ENCODE results near the gene IMMP2L. TPM values are rescaled to one million over a fixed set of nuclear protein-coding genes. Genes with fewer than 3 reads are reported as not detected.

Gene IMMP2L
- total RNA-seq, 1 donor from 2014 or later: 21.5 TPM

- Histone ChIP-seq H4K20me1 (ENCODE audit: low read depth) (no peaks in the 10 kb centered on the region), H3K79me2 (ENCODE audit: low read depth) (no peaks in the 10 kb centered on the region), H3K4me2 (no peak overlapping the region), H2AFZ (replicated peaks) (no peak overlapping the region), H3K9me3 (ENCODE audit: low read depth) (no peaks in the 10 kb centered on the region), H3K27ac (no peak overlapping the region), H3K36me3 (no peaks in the 10 kb centered on the region), H3K4me3 (no peak overlapping the region), H3K9ac (no peak overlapping the region), H3K27me3 (no peaks in the 10 kb centered on the region), H3K4me1 (no peaks in the 10 kb centered on the region), H3F3A (ENCODE audit: low read depth) (no peaks in the 10 kb centered on the region)
- no peak for DNase-seq (ENCODE audit: low spot score)
- no peaks in the 10 kb centered on the region for H3K9me3 Mint-ChIP-seq
- no peaks in the 10 kb centered on the region for H3K36me3 Mint-ChIP-seq
- peaks cover 2% of the 10 kb centered on the region for H3K27me3 Mint-ChIP-seq (ENCODE audit: insufficient read depth, low read depth)
- no peak overlapping the region for H3K4me3 Mint-ChIP-seq
- TF ChIP-seq, protein P1, sequence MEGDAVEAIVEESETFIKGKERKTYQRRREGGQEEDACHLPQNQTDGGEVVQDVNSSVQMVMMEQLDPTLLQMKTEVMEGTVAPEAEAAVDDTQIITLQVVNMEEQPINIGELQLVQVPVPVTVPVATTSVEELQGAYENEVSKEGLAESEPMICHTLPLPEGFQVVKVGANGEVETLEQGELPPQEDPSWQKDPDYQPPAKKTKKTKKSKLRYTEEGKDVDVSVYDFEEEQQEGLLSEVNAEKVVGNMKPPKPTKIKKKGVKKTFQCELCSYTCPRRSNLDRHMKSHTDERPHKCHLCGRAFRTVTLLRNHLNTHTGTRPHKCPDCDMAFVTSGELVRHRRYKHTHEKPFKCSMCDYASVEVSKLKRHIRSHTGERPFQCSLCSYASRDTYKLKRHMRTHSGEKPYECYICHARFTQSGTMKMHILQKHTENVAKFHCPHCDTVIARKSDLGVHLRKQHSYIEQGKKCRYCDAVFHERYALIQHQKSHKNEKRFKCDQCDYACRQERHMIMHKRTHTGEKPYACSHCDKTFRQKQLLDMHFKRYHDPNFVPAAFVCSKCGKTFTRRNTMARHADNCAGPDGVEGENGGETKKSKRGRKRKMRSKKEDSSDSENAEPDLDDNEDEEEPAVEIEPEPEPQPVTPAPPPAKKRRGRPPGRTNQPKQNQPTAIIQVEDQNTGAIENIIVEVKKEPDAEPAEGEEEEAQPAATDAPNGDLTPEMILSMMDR (IDR thresholded peaks at IDR 0.05): no peak
- TF ChIP-seq EZH2 (IDR thresholded peaks at IDR 0.05): no peak
- TF ChIP-seq EZH2phosphoT487 (IDR thresholded peaks at IDR 0.05): no peak
- H3K4me1 Mint-ChIP-seq: peaks cover 3% of the 10 kb centered on the region
- no peak overlapping the region for H3K27ac Mint-ChIP-seq
Observed at GRCh38 chr7:110771717-110772116, 790.6 kb downstream of the IMMP2L start.

DNA sequence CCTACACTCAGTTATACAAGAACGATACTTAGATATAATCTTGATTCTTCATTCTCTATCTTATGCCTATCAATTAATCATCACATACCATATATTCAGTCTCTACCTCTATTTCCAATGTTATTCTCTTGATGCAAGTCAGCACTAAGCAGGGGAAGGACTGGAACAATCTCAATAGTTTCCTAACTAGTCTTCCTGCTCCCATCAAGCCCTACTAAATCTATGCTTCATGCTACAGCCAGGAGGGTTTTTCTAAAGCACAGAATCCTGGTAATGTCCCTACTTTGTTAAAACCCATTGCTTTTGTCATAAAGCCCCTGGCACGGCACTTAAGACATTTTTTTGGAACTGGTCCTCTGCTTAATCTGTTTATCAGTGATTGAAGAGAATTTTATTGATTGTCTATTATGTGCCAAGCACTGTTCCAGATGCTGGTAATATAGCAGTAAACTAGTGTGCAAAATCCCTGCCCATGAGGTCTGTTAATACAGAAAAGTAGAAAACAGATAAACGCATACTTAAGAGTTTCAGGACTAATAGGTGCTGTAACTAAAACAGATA lies 794.7 kb downstream of the IMMP2L start:
- H3K27me3 Mint-ChIP-seq (ENCODE audit: insufficient read depth, low read depth): peaks cover 2% of the 10 kb centered on the region
- no peaks in the 10 kb centered on the region for H3K36me3 Mint-ChIP-seq
- Histone ChIP-seq H3K36me3 (no peaks in the 10 kb centered on the region), H2AFZ (replicated peaks) (no peak overlapping the region), H3K4me3 (no peak overlapping the region), H3K4me1 (no peaks in the 10 kb centered on the region), H3K9ac (no peak overlapping the region), H3K27ac (no peak overlapping the region), H3F3A (ENCODE audit: low read depth) (no peaks in the 10 kb centered on the region), H3K4me2 (no peak overlapping the region), H3K9me3 (ENCODE audit: low read depth) (no peaks in the 10 kb centered on the region), H4K20me1 (ENCODE audit: low read depth) (no peaks in the 10 kb centered on the region), H3K79me2 (ENCODE audit: low read depth) (no peaks in the 10 kb centered on the region), H3K27me3 (no peaks in the 10 kb centered on the region)
- peaks cover 6% of the 10 kb centered on the region for H3K4me1 Mint-ChIP-seq
- H3K4me3 Mint-ChIP-seq: no peak overlapping the region
- TF ChIP-seq, protein P1 (IDR thresholded peaks at IDR 0.05): no peak
- TF ChIP-seq EZH2phosphoT487 (IDR thresholded peaks at IDR 0.05): no peak
- no peak for TF ChIP-seq EZH2 (IDR thresholded peaks at IDR 0.05)
- H3K27ac Mint-ChIP-seq: no peak overlapping the region
- no peak for DNase-seq (ENCODE audit: low spot score)
- H3K9me3 Mint-ChIP-seq: no peaks in the 10 kb centered on the region

GRCh38 chr7:110766864-110767263 lies 795.4 kb downstream of the IMMP2L start:
- Histone ChIP-seq H3K36me3 (no peaks in the 10 kb centered on the region), H3K9me3 (ENCODE audit: low read depth) (no peaks in the 10 kb centered on the region), H3K4me1 (no peaks in the 10 kb centered on the region), H3K79me2 (ENCODE audit: low read depth) (no peaks in the 10 kb centered on the region), H3K4me3 (no peak overlapping the region), H3K27me3 (no peaks in the 10 kb centered on the region), H3F3A (ENCODE audit: low read depth) (no peaks in the 10 kb centered on the region), H2AFZ (replicated peaks) (no peak overlapping the region), H4K20me1 (ENCODE audit: low read depth) (no peaks in the 10 kb centered on the region), H3K27ac (no peak overlapping the region), H3K9ac (no peak overlapping the region), H3K4me2 (no peak overlapping the region)
- Mint-ChIP-seq H3K4me3 (no peak overlapping the region), H3K36me3 (no peaks in the 10 kb centered on the region), H3K9me3 (no peaks in the 10 kb centered on the region), H3K4me1 (peaks cover 6% of the 10 kb centered on the region), H3K27ac (no peak overlapping the region), H3K27me3 (ENCODE audit: insufficient read depth, low read depth) (no peaks in the 10 kb centered on the region)
- no peak for DNase-seq (ENCODE audit: low spot score)
- TF ChIP-seq EZH2 (IDR thresholded peaks at IDR 0.05) (no peak), EZH2phosphoT487 (IDR thresholded peaks at IDR 0.05) (no peak)
- TF ChIP-seq, protein P1 (IDR thresholded peaks at IDR 0.05): no peak
